A172 (cell line): ENCODE data around the gene CCDC3. TPM values are rescaled to one million over a fixed set of nuclear protein-coding genes. Genes with fewer than 3 reads are reported as not detected.

Source experiments
- DNase-seq: peaks from one replicate; pipeline ENCODE4 v3.0.0-alpha.2; 2015; ENCODE audit warnings: low spot score
- total RNA-seq: library from RNA; depleted of rRNA; stranded (reverse); fragments of >200 nt; shearing (Covaris generic); gene quantifications from 2 replicates; pipeline ENCODE4 v1.2.3, GENCODE V29; 2014

CCDC3 gene
- total RNA-seq, 1 experiment from 2014 or later = 0.03 TPM

DNA sequence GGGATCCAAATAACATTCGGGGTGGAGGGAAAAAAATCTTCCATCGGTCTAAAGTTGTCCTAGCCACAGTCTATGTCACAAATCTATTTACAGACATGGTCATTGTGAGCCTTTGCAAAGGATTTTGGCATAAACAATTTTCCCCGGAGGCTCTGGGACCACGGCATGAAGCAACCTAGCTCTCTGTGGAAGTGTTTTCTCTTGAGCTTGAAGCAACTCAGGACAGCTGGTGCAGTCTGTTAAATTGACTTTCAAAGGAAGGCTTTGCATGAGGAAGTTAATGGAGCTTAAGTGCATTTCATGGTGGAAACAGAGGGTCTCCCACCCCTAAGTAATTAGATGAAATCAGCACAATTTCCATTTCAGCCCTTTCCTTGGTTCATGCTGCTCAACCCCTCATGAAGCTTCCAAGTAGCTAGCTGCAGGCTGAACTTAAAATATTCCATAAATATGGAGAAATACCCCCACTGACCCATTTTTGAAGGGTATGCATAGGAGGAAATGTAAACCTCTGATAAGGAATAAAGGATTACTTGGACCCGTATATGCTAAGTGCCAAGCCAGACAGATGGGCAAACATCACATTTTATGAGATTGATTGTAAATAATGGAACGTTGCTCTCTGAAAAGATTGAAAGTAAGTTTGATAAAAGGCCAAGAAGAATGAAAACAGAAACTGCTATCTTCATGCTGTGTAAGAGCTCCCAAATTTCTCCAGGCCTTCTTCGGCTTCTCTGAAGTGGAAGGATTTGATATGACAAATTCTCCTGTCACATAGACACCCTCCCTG is 39.9 kb downstream of the CCDC3 start:
- DNase-seq = no peak

DNA sequence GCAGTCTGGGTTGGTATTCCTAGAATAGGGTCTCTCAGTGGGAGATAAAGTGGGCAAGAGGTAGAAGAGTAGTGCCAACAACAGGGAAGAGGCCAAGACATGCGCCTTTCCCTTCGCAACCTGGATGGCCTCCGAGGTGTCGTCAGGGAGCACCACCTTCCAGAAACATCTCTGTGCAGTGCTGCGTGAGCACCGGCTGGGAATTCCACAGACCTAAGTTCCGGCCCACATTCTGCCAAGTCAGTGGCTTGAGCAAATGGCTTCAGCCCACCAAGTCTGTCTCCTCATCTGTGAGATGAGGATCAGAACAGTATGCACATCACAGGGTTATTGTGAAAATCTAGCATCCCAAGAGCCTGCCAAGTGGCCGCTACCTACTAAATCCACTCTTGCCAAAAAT is 40.6 kb downstream of the CCDC3 start:
- no peak for DNase-seq

DNA sequence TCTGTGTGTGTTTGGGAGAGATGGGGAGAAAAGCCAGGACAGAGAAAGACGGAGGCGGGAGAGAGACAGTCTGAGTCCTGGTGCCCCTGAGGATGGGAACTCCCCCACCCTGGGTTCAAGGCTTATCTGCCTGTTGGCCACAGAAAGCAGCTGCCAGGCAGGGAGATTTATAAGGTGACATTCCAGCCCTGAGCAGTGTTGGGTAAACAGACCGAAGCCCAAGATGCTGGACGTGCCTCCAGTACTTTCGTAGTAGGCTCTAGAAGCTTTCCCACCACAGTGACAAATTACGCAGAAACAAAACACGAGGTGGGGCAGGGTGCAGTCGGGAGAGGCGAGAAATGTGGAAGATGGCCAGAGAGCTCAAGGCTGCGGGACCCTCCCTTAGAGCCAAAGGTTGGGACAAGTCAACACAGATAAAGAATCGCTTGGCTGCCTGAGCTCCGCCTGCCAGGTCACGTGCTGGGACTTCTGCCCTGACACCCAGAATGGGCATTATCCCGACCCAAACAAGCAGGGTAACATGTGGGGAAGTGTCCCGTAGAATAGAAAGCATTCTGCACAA is 41.1 kb downstream of the CCDC3 start:
- no peak for DNase-seq

DNA sequence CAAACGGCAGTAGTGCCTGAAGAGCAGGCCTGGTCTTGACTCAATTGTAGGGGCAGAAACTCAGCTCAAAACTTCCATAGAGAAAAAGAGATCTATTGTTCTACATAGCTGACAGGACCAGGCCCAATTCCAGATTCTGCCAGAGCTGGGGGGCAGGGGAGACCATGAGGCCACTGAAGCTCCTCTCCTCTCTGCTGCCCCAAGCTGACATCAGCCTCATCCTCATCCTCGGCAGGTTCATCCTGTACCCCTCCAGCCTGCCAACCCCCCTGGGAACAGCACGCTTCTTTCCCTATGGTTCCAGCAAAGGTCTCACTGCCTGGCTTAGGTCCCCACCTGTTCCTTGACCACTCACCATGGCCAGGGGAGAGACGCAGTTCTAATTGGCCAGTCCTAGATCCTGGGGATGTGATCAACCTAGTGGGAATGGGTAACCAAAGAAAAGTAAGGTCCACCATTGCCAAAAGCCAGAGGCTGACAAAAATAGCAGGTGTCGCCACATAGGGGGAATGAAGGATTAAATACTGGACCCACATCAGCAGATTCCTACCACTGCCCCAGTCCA is 42.9 kb downstream of the CCDC3 start:
- DNase-seq = no peak

DNA sequence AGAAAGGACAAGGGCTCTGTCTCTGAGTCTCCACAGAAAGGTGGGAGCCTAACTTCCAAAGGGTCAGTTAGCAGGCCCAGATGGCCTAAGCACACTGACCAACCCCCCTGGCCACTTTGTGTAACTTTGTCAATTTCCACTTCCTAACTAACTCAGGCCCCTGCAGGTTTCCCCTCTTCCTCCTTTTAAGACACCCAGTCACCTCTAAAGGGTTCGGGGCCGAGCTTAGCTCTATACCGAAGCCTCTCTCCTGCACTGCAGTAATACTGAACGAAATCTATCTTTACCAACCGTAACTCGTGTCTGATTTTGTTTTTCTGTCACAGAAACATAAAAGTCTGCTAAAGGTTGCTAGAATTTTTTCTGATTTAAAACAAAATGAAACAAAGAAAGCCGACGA is 44.4 kb downstream of the CCDC3 start:
- DNase-seq = no peak

DNA sequence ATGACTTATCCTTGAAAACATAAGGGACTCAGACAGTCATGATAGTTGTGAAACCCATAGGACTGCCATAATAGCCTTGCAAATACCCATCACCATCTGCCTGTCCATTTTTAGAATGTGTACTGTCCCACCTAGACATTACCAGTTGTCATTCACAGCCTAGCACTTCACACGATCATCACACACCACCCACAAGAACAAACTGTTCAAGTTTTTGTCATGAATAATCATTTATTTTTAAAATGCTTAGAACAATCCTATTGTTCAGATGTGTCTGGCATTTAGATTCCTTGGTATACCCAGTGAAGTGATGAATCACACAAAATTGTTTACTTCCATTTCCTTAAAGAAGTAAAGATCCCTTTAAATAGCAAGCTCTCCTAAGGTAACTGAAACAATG is 46.6 kb downstream of the CCDC3 start:
- DNase-seq = no peak

DNA sequence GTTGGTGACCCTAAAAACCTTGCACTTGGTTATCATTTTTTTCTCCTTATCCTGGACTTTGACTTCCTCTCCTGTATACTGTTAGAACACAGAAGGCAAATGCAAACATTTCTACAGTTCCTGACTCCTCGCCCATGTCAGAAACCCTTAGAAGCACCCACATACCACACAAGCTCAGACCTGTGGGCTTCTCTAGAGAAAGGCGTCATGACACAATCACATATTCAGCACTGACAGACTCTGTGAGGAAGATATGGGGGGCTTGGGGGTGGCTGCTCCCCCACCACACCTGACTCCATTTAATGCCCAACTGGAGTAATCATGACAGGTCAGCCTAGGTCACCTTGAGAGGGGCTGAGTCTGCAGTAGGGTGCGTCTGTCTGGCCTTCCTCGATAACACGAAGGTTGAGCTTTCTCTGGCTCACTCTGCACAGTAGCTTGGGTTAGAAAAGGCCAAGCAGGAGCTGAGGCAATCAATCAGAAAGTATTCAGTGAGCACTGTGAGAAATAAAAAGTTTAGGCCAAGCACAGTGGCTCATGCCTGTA is 50.9 kb downstream of the CCDC3 start:
- DNase-seq = no peak

DNA sequence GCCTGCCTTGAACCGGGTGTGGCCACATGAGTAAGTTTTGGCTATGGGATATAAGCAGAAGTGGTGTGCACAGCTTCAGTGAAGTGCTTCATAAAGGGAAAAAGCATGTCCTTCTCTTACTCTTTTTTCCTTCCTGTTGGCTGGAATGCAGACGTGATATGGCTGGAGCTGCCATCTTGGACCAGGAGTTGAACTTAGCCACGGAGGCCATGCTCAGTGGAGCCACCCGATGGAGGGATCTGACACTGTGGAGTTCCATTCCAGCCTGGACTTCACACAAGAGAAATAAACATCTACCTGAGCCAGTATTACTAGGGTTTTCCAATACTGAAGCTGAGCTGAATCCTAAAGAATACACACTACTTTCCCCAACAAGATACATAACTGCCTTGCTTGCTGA is 52.3 kb downstream of the CCDC3 start:
- DNase-seq = no peak

DNA sequence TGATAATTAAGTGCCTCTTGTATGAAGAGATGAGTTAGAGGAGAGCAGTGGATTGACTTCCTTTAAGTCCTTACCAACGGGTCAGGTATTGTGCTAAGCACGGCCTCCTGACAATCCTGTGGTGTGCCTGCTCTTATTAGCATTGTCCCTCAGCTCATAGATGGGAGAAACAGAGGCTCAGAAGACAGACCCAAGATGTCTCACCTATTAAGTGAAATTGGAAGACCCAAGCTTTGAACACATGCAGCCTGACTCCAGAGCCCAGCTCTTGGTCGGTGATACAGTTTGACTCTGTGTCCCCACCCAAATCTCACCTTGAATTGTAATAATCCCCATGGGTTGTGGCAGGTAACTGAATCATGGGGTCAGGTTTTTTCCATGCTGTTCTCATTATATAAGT is 53.8 kb downstream of the CCDC3 start:
- DNase-seq = no peak

DNA sequence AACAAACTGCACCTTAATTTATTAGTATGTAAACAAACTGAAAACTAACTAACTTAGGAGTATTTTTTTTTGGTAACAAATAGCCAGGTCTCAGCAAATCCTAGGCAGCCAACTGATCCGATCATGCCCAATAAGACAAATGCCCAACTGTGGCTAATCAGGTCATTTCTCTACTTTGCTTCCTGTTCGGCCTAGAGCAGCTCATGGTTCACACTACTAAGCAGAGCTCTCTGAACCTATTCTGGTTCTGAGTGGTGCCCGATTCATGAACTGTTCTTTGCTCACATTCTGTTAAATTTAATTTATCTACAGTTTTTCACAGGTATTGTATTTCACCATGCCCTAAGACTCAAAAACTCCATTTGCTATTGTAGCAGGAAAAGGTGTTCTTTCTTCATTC is 55.1 kb downstream of the CCDC3 start:
- DNase-seq = no peak

DNA sequence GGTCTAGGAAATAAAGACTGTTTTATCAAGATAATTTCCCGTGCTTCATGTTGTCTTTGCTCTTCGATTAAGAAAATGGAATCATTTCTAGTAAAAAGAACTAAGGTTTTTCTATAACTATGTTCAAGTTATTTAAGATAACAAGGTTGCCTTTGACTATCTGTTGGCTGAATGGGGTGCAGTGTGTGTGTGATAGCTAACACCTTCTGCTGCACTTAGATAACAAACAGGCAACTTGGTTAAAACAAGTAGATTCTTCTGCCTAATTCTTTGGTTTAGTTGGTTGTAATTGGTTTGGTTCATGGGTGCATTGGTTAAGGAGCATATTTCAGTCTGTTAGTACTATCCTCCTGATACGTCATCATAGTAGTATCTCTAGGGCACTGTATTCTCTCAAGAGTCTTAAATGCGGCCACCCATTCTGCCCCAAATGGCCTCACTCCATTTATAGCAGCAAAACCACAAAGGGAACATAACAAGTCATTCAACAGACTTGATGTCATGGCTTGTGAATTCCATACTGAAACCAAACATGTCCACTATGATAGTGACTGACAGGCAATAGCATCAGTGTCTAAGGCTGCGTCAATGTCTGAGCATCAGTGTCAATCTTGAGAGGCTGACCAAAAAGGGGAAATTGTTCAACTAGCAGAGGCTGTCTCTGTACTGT is 55.7 kb downstream of the CCDC3 start:
- DNase-seq = no peak

DNA sequence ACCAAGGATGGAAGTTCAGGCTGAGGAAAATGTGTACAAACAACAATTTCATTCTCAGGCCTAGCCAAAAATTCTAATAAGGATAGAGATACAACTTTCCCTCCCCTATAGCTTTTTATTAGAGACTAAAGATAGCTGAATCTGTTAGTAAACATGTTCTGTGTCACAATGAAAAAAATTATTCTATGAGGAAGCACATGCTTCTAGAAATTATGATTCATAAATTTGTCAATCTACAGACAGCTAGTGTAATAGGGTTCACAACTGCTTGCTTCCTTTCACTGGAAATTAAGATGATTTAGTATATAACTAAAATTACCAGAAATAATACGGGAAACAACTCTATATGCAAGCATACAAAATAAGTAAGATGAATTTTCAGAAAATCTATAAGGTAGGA is 56.6 kb downstream of the CCDC3 start:
- no peak for DNase-seq

DNA sequence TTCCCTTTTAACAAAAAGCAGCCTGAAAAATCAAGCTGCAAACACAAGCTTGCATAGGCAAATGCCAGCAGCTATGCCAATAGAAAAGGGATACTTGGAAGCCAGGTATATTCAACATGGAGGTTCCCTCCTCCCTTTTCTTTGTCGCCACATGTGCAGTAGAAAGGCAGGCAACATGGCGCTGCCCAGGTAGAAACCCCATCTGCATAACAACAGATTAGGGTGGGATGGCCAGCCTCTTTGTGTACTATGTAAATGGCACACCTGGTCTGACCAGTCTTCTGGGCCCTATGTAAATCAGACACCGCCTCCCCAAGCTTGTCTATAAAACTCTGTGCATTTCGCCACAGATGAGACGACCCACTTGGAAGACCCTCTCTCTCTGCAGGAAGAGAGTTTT is 58.1 kb downstream of the CCDC3 start:
- no peak for DNase-seq

DNA sequence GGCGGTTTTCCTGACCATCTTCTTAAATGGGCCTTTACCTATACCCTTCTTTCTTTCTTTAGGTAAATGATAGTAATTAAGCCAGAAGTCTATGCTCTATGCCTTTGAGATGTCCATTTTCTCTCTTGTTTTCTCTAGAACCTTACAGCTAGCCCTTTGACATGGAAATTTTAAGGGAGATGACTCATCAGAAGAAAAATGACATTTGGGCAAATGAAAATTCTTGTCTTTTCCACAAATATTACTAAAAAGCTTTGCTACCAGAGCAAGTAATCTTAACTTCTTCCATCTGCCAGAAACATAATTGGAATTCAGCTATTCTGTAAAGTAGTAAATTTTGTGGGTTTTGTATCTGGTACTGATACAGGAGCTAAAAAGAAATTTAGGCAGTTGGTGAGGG is 59.5 kb downstream of the CCDC3 start:
- no peak for DNase-seq

DNA sequence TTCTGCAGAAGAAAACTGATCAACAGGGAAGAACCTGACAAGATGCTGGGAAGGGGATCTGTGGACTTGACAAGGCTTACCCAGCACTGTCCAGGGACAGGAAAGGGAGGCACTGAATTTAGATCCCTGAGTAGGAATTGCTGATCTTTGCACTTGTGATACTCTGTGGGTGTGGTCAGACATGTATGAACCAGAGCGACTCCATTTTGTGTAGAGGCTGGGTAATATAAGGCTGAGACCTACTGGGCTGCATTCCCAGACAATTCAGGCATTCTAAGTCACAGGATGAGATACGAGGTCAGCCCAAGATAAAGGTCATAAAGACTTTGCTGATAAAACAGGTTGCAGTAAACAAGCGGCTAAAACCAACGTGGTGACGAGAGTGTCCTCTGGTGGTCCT is 60.7 kb downstream of the CCDC3 start:
- no peak for DNase-seq

DNA sequence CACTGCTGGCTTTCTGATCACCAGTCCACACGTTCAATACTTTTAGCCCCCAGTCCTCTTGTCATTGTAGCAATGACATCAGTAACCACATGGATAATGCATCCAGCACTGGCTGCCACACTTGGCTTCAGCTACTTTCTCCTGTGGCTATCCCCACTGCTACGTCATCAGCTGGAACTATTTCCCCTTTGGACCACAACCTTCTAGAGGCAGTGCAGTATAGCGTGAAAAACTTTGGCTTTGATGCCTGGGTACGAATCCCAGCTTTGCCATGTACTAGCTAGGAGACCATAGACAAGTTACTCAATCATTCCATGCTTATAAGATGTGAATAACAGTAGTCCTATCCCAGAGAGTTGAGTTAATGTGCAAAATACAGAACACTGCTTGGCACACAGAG is 63.2 kb downstream of the CCDC3 start:
- no peak for DNase-seq

DNA sequence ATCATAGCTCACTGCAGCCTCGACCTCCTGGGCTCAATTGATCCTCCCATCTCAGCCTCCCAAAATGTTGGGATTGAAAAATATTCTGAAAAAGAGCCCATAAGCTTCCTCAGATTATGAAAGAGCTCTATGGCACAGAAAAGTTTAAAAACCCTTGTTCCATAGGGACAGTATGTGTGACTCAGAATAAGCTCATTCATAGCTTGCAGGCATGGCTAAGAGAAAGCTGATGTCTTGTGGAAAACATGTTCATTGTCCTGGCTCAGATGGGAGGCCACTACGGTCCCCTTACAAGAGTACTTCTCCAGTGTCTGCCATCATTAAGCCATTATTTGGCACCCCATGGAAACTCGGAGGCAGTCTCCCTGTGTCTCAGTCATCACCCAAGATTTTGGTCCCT is 64.0 kb downstream of the CCDC3 start:
- DNase-seq = no peak

DNA sequence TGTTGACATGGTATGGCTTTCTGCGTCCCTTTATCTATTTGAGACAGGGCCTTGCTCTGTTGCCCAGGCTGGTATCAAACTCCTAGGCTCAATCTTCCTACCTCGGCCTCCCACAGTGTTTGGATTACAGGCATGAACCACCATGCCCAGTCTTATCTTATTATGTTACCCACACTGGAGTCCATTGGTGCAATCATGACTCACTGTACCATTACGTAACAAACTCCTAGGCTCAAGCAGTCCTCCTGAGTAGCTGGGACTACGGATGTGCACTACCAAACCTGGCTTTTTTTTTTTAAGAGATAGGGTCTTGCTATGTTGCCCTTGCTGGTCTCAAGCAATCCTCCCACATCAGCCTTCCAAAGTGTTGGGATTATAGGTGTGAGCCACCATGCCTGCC is 66.7 kb downstream of the CCDC3 start:
- DNase-seq = no peak

DNA sequence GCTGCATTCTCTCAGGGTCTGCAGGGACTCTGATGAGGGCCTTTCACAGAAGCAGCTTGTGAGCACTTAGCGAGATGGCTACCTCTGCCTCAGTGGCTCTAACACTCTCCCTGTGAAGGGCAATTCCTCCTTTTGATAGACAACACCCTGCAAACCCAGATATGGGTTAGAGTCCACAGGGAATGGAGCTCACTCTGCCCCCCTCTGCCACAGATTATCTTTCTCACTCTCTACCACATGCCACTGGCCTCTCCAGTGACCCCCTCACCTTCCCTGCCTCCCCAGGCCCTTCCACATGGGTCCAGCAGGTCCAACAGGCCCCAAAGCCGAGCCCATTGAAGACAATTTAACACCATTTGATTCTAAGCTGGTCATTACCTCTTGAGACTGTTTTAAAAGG is 72.1 kb downstream of the CCDC3 start:
- no peak for DNase-seq

DNA sequence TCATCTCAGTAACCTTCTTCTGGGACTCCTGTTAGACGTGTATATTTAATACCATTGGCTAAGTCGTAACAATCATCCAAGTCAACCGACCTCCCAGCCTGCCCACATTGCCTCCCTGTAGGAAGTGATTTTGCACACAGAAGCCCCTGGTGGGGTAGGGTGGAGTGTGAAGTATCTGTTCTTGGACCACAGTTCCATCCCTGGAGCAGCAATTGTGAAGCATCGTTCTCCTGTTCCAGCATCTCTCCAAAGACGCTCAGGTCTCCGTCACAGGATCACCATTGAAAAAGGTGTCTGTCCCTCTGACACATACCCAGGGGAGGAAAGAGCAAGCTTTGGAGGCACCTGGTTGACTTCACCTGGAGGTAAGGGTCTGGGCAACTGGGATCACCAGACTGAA is 72.9 kb downstream of the CCDC3 start:
- DNase-seq = no peak

DNA sequence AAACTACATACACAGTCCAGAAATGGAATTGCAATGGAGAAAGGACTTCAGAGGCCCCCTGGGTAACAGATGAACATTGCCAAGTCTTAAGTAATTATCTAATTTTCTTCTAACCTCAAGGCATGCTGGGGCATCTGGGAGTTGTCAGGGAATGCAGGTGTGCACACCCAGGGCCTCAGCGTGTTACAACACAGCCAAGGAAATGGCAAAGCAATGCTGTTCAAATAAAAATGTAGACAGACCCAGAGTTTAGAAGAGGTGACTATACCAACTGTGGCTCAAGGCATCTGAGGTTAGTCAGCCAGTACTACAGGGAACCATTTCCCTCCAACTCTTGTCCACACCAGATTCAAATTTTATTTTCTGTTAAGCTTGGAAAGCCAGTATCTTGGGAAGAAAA is 73.6 kb downstream of the CCDC3 start:
- no peak for DNase-seq

DNA sequence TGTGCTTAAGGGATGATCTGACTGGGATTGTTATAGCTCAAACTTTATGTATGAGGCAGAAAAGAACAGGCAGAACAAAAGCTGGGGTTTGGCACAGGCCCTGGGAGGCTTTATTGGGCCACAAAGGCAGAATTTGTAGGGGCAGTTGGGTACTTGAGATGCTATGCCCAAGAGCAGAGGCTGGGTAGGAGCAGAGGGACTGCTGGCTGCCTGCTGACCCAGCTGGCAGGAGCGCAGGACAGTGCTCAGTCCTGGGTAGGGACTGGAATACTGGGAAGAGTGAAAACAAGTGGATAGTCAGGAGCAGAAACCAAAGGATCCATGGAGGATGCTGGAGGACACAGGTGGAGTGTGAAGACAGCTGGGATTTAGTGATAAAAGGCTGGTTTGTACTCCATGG is 75.7 kb downstream of the CCDC3 start:
- no peak for DNase-seq

DNA sequence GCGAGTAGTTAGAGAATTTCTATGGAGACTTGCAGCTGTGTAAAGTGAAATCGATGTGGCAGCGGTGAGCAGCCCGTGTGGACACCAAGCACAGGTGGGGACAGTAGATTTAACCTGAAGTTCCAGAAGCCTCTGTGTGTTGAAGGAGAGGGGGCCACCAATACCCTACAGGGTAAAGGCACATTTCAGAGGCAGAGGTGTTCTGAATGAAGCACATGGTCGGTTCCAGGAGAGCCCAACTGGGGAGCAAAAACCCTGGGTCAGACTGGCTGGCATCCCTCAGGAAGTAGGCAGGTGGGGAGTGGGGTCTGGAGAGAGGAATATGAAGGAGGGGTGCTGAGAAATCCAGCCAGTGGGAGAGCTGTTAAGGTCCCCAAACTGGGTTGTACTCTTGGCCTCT is 76.6 kb downstream of the CCDC3 start:
- no peak for DNase-seq
